ENCODE data around the gene XYLB. TPM values are rescaled to one million over a fixed set of nuclear protein-coding genes. Genes with fewer than 3 reads are reported as not detected.

XYLB gene
- polyA plus RNA-seq, 1 donor from 2014 or later = 0.50 TPM

DNA sequence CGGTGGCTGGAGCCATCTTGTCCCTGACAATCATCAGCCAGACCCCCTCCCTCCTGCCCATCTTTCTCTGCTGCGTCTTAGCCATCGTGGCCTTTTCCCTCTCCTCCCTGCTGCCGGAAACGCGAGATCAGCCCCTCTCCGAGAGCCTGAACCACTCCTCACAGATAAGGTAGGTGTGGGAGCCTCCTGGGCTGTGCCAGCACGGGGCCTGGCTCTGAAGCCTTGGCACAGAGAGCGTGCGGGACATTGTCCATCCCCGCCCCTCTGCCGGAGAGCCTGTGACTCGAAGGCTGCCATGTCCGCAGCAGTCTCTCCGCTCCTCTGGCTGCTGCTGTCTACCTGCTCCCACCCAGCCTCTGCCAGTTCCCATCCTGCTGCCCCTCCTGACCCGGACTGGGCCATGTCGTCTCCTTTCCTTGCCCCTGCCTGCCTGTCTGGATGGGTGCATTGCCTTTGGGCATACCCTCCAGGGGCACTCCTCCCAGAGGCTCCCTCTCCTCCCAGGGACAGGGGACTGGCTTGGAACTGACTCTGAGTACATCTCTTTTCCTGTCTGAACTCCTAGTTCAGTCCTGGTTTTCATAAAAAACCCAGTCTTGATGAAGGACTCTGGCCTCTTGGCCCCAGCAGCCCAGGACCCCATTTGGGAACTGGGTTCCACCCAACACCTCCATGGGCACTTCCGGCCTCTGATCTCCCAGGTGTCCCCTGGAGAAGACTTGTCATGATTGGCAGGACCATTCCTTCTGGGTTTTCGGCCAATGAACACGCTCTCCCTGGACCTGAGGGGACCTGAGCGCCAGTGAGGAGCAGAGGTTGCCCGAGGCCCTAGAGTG, 30.0 kb upstream of the XYLB start:
- Histone ChIP-seq H3K27ac (ENCODE audit: low read length) (no peak overlapping the region), H3K9ac (ENCODE audit: low read length) (no peak overlapping the region), H3F3A (ENCODE audit: insufficient read depth, low read length, poor library complexity, severe bottlenecking) (no peaks in the 10 kb centered on the region), H4K20me1 (ENCODE audit: insufficient read depth) (no peaks in the 10 kb centered on the region), H3K4me3 (ENCODE audit: low read length) (no peak overlapping the region), H3K36me3 (ENCODE audit: insufficient read depth, low read length) (no peaks in the 10 kb centered on the region), H3K9me3 (ENCODE audit: low read length) (no peaks in the 10 kb centered on the region), H3K27me3 (ENCODE audit: insufficient read depth, low read depth, low read length) (no peaks in the 10 kb centered on the region), H3K4me2 (ENCODE audit: low read length) (no peak overlapping the region), H3K79me2 (replicated peaks; ENCODE audit: insufficient read depth, low read length) (no peaks in the 10 kb centered on the region), H3K9me2 (ENCODE audit: insufficient read depth, low read length) (no peaks in the 10 kb centered on the region), H2AFZ (ENCODE audit: low read depth, low read length) (no peak overlapping the region)
- TF ChIP-seq TAF1 (IDR thresholded peaks at IDR 0.05; ENCODE audit: low read depth) (no peak), POLR2AphosphoS5 (IDR thresholded peaks at IDR 0.05) (no peak), MXI1 (conservative IDR thresholded peaks at IDR 0.05; ENCODE audit: poor library complexity, severe bottlenecking) (no peak), RAD21 (conservative IDR thresholded peaks at IDR 0.05) (no peak), REST (IDR thresholded peaks at IDR 0.05; ENCODE audit: borderline replicate concordance) (no peak), SMC3 (conservative IDR thresholded peaks at IDR 0.05; ENCODE audit: poor library complexity) (no peak), EP300 (conservative IDR thresholded peaks at IDR 0.05; ENCODE audit: poor library complexity, severe bottlenecking) (no peak), CTCF (IDR thresholded peaks at IDR 0.05; ENCODE audit: poor library complexity, severe bottlenecking) (no peak), EZH2 (IDR thresholded peaks at IDR 0.05; ENCODE audit: borderline replicate concordance, insufficient read depth, low read length, poor library complexity, severe bottlenecking) (no peak)

DNA sequence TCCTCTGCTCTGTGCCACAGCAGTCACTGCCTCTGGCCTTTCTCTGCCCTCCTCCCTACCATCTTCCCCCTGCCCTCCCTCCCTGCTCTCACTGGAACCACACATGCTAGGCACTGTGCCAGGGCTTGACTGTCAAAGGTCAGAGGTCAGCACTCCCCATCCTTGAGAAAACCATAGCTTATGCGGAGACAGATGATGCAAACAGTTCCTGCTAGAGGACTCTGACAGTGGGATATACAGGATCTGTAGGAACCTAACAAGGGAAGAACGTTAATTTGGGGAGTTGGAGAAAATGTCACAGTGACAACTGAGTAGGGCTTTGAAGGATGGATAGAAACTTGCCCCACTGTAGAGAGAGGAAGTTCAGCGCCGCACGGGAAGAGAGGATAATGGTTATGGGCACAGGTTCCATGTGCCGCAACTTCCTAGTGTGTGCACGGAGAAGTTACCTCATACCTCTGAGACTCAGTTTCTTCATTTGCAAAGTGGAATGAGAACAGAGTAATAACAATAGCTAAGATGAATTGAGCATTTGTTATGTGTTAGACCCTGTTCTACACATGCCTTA, 29.3 kb upstream of the XYLB start:
- H4K20me1 ChIP-seq (ENCODE audit: insufficient read depth) = no peaks in the 10 kb centered on the region
- H3K9me2 ChIP-seq (ENCODE audit: insufficient read depth, low read length) = no peaks in the 10 kb centered on the region
- no peak overlapping the region for H3K27ac ChIP-seq (ENCODE audit: low read length)
- H3K79me2 ChIP-seq (replicated peaks; ENCODE audit: insufficient read depth, low read length) = no peaks in the 10 kb centered on the region
- no peaks in the 10 kb centered on the region for H3F3A ChIP-seq (ENCODE audit: insufficient read depth, low read length, poor library complexity, severe bottlenecking)
- TF ChIP-seq MXI1 (conservative IDR thresholded peaks at IDR 0.05; ENCODE audit: poor library complexity, severe bottlenecking) = no peak
- TF ChIP-seq TAF1 (IDR thresholded peaks at IDR 0.05; ENCODE audit: low read depth) = no peak
- no peak for TF ChIP-seq CTCF (IDR thresholded peaks at IDR 0.05; ENCODE audit: poor library complexity, severe bottlenecking)
- no peak for TF ChIP-seq RAD21 (conservative IDR thresholded peaks at IDR 0.05)
- no peak for TF ChIP-seq SMC3 (conservative IDR thresholded peaks at IDR 0.05; ENCODE audit: poor library complexity)
- TF ChIP-seq REST (IDR thresholded peaks at IDR 0.05; ENCODE audit: borderline replicate concordance) = no peak
- no peak for TF ChIP-seq EZH2 (IDR thresholded peaks at IDR 0.05; ENCODE audit: borderline replicate concordance, insufficient read depth, low read length, poor library complexity, severe bottlenecking)
- no peak for TF ChIP-seq EP300 (conservative IDR thresholded peaks at IDR 0.05; ENCODE audit: poor library complexity, severe bottlenecking)
- no peak for TF ChIP-seq POLR2AphosphoS5 (IDR thresholded peaks at IDR 0.05)
- no peaks in the 10 kb centered on the region for H3K9me3 ChIP-seq (ENCODE audit: low read length)
- H2AFZ ChIP-seq (ENCODE audit: low read depth, low read length) = no peak overlapping the region
- no peak overlapping the region for H3K4me3 ChIP-seq (ENCODE audit: low read length)
- H3K27me3 ChIP-seq (ENCODE audit: insufficient read depth, low read depth, low read length) = no peaks in the 10 kb centered on the region
- H3K4me2 ChIP-seq (ENCODE audit: low read length) = no peak overlapping the region
- H3K9ac ChIP-seq (ENCODE audit: low read length) = no peak overlapping the region
- H3K36me3 ChIP-seq (ENCODE audit: insufficient read depth, low read length) = no peaks in the 10 kb centered on the region
